ENCODE results near the gene ZNF451. TPM values are rescaled to one million over a fixed set of nuclear protein-coding genes. Genes with fewer than 3 reads are reported as not detected.

The ZNF451 gene
- total RNA-seq, 2 experiments from 2014 or later, result 43.8 to 46.2 TPM

DNA sequence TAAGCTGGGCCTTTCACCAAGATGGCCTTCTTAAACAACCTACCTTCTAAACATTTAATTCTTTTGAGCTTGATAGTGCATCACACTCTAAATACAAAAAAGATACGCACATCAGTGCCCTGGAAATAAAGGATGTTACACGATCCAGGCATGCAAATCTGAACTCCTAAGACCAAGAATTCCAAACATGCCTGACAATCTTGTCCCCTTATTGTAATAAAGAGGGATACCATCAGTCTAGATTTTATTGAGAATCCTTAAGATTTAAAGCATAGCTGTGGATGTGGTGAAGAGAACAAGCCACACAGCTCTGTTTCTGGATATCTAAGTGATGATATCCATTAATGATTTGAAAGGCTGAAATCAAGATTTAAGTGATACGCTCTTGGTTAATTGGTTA lies 13.0 kb downstream of the ZNF451 start:
- CTCF ChIA-PET, result interaction anchor here (1.4 to 1.6 kb wide), 2 partner anchors 8 to 214 kb away, joined by 3 to 4 read pairs; partner anchors contain the start of gene PRIM2
- intact Hi-C loops (cut with micrococcal nuclease), result no loop called here
- DNase-seq, result no peak
- H3K4me1 Mint-ChIP-seq (ENCODE audit: low read depth), result peaks cover 20% of the 10 kb centered on the region
- H3K36me3 Mint-ChIP-seq (ENCODE audit: low read depth), result peaks cover 58% of the 10 kb centered on the region
- H3K27me3 Mint-ChIP-seq (ENCODE audit: low read depth), result no peaks in the 10 kb centered on the region
- H3K9me3 Mint-ChIP-seq, result no peaks in the 10 kb centered on the region
- no peak overlapping the region for H3K27ac Mint-ChIP-seq
- H3K4me3 Mint-ChIP-seq, result no peak overlapping the region

DNA sequence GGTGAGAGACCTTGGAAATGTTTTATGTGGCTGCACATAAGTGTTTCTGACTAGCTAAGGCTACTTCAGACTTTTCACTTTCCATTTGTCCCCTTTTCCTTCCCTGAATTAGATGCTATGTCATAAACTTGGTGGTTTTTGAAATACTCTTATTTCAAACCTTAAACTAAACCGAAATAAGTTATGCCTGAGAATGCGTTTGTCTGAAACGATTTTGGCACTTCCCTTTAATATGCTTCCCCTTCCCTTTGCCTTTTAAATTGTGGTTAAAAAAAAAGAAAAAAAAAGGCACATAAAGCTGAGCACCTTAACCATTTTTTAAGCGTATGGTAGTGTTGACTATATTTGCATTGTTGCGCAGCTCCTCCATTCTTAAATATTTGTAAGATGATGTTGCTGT lies 14.3 kb downstream of the ZNF451 start:
- DNase-seq, result no peak
- Mint-ChIP-seq H3K36me3 (ENCODE audit: low read depth) (peaks cover 53% of the 10 kb centered on the region), H3K9me3 (no peaks in the 10 kb centered on the region), H3K27ac (no peak overlapping the region), H3K27me3 (ENCODE audit: low read depth) (no peaks in the 10 kb centered on the region), H3K4me1 (ENCODE audit: low read depth) (peaks cover 27% of the 10 kb centered on the region), H3K4me3 (no peak overlapping the region)
- intact Hi-C loops (cut with micrococcal nuclease), result no loop called here
- CTCF ChIA-PET, result interaction anchor here (1.4 kb wide), 1 partner anchor 10 kb away, joined by 3 read pairs; no protein-coding TSS in a partner anchor

DNA sequence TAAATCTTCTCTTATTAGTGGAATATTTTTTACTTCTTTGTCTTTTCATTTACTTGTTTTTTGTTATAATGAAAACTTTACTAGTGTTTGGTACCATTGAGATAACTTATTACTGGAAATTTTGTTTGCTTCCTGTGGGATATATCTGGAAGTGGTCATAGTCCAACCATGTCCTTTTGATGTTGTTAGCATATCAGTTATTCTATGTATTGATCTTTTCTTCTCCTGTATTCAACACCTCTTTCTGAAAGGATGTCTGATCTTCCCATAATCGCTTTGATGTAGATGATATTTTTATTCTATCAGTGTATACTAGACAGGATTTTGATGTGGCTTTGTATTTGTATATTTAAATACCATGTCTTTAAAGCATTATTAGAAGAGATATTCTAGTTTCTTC lies 17.0 kb downstream of the ZNF451 start:
- no peak for DNase-seq
- H3K27me3 Mint-ChIP-seq (ENCODE audit: low read depth), result no peaks in the 10 kb centered on the region
- H3K36me3 Mint-ChIP-seq (ENCODE audit: low read depth), result peaks cover 34% of the 10 kb centered on the region
- peaks cover 35% of the 10 kb centered on the region for H3K4me1 Mint-ChIP-seq (ENCODE audit: low read depth)
- CTCF ChIA-PET, result no interaction called here
- no peaks in the 10 kb centered on the region for H3K9me3 Mint-ChIP-seq
- no peak overlapping the region for H3K4me3 Mint-ChIP-seq
- intact Hi-C loops (cut with micrococcal nuclease), result no loop called here
- no peak overlapping the region for H3K27ac Mint-ChIP-seq

DNA sequence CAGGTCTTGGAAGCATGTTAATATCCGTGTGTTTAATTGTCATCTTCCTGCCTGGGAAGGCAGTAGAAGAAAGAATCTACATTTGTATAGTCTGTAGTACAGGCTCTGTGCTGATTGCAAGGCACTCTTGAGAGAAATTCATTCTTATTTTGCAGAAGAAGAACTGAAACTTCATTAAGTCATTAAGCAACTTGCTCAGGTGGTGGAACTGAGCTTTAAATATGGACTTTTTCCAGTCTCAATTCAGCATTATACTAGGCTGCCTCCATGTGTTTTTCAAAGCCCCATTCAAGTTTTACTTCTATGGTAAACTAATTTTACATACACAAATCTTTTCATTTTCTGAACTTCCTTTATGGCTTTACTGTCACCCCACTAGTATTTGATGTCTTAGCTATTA lies 18.7 kb downstream of the ZNF451 start:
- Mint-ChIP-seq H3K9me3 (no peaks in the 10 kb centered on the region), H3K27me3 (ENCODE audit: low read depth) (no peaks in the 10 kb centered on the region), H3K27ac (no peak overlapping the region), H3K4me3 (no peak overlapping the region), H3K36me3 (ENCODE audit: low read depth) (peaks cover 24% of the 10 kb centered on the region), H3K4me1 (ENCODE audit: low read depth) (peaks cover 32% of the 10 kb centered on the region)
- CTCF ChIA-PET, result no interaction called here
- intact Hi-C loops (cut with micrococcal nuclease), result no loop called here
- DNase-seq, result no peak

- peaks cover 20% of the 10 kb centered on the region for H3K36me3 Mint-ChIP-seq (ENCODE audit: low read depth)
- intact Hi-C loops (cut with micrococcal nuclease), result no loop called here
- no peak overlapping the region for H3K4me3 Mint-ChIP-seq
- no peak overlapping the region for H3K27ac Mint-ChIP-seq
- no peaks in the 10 kb centered on the region for H3K9me3 Mint-ChIP-seq
- DNase-seq, result no peak
- CTCF ChIA-PET, result no interaction called here
- peaks cover 26% of the 10 kb centered on the region for H3K4me1 Mint-ChIP-seq (ENCODE audit: low read depth)
- no peaks in the 10 kb centered on the region for H3K27me3 Mint-ChIP-seq (ENCODE audit: low read depth)
Observed at GRCh38 chr6:57109880-57110279, 19.9 kb downstream of the ZNF451 start.

GRCh38 chr6:57113105-57113504 lies 23.1 kb downstream of the ZNF451 start:
- DNase-seq, result no peak
- Mint-ChIP-seq H3K9me3 (no peaks in the 10 kb centered on the region), H3K27ac (no peak overlapping the region), H3K4me1 (ENCODE audit: low read depth) (peaks cover 29% of the 10 kb centered on the region), H3K27me3 (ENCODE audit: low read depth) (no peaks in the 10 kb centered on the region), H3K4me3 (no peak overlapping the region), H3K36me3 (ENCODE audit: low read depth) (peaks cover 16% of the 10 kb centered on the region)
- intact Hi-C loops (cut with micrococcal nuclease), result no loop called here
- CTCF ChIA-PET, result interaction anchor here (1.1 to 1.2 kb wide), 2 partner anchors 13 to 34 kb away, joined by 3 to 5 read pairs; no protein-coding TSS in a partner anchor

GRCh38 chr6:57116776-57117175 lies 26.8 kb downstream of the ZNF451 start:
- H3K27me3 Mint-ChIP-seq (ENCODE audit: low read depth), result no peaks in the 10 kb centered on the region
- CTCF ChIA-PET, result interaction anchor here (0.6 kb wide), 1 partner anchor 123 kb away, joined by 3 read pairs; no protein-coding TSS in a partner anchor
- DNase-seq, result no peak
- H3K9me3 Mint-ChIP-seq, result peaks cover 2% of the 10 kb centered on the region
- H3K36me3 Mint-ChIP-seq (ENCODE audit: low read depth), result peaks cover 24% of the 10 kb centered on the region
- intact Hi-C loops (cut with micrococcal nuclease), result no loop called here
- no peak overlapping the region for H3K4me3 Mint-ChIP-seq
- H3K4me1 Mint-ChIP-seq (ENCODE audit: low read depth), result peaks cover 11% of the 10 kb centered on the region
- no peak overlapping the region for H3K27ac Mint-ChIP-seq

- CTCF ChIA-PET, result interaction anchor here (0.6 kb wide), 1 partner anchor 25 kb away, joined by 3 read pairs; no protein-coding TSS in a partner anchor
- H3K4me1 Mint-ChIP-seq (ENCODE audit: low read depth), result peaks cover 8% of the 10 kb centered on the region
- DNase-seq, result no peak
- H3K9me3 Mint-ChIP-seq, result peaks cover 6% of the 10 kb centered on the region
- H3K27me3 Mint-ChIP-seq (ENCODE audit: low read depth), result no peaks in the 10 kb centered on the region
- intact Hi-C loops (cut with micrococcal nuclease), result no loop called here
- no peak overlapping the region for H3K4me3 Mint-ChIP-seq
- no peak overlapping the region for H3K27ac Mint-ChIP-seq
- H3K36me3 Mint-ChIP-seq (ENCODE audit: low read depth), result peaks cover 34% of the 10 kb centered on the region
Observed at GRCh38 chr6:57117796-57118195, 27.8 kb downstream of the ZNF451 start.

GRCh38 chr6:57123111-57123510 lies 33.1 kb downstream of the ZNF451 start:
- CTCF ChIA-PET, result no interaction called here
- intact Hi-C loops (cut with micrococcal nuclease), result no loop called here
- Mint-ChIP-seq H3K9me3 (peaks cover 6% of the 10 kb centered on the region), H3K27ac (no peak overlapping the region), H3K27me3 (ENCODE audit: low read depth) (no peaks in the 10 kb centered on the region), H3K4me3 (no peak overlapping the region), H3K4me1 (ENCODE audit: low read depth) (no peaks in the 10 kb centered on the region), H3K36me3 (ENCODE audit: low read depth) (peaks cover 35% of the 10 kb centered on the region)
- peak; percentile 8 for DNase-seq

GRCh38 chr6:57127763-57128162 lies 37.8 kb downstream of the ZNF451 start:
- Mint-ChIP-seq H3K9me3 (no peaks in the 10 kb centered on the region), H3K36me3 (ENCODE audit: low read depth) (peaks cover 10% of the 10 kb centered on the region), H3K27ac (no peak overlapping the region), H3K4me3 (no peak overlapping the region), H3K27me3 (ENCODE audit: low read depth) (no peaks in the 10 kb centered on the region), H3K4me1 (ENCODE audit: low read depth) (no peaks in the 10 kb centered on the region)
- CTCF ChIA-PET, result no interaction called here
- no peak for DNase-seq
- intact Hi-C loops (cut with micrococcal nuclease), result no loop called here

DNA sequence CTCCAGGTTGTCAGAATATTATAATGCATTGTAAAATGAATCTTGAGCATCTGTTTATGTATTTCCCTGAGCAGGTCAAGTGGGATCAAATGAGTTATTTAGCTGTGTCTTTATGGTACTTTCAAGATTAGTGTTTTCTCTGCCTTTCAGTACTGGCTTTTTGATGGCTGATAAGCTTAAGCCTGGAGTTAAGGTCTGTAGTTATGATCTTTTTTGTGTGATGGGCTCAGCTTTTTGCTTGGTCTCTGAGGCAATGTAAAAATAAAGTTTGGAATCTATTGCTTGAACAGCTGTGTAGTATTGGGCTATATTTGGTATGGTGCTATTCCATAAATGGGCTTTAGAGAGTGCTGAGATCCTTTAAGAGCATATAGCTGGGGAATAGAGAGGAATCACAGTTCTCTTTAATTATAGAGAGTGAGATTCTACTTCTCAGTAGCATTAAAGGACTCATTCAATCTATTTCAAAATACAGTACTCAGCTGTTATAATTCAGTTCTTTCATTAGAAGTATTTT lies 40.7 kb downstream of the ZNF451 start:
- Mint-ChIP-seq H3K9me3 (no peaks in the 10 kb centered on the region), H3K4me1 (ENCODE audit: low read depth) (no peaks in the 10 kb centered on the region), H3K27ac (no peak overlapping the region), H3K36me3 (ENCODE audit: low read depth) (peaks cover 11% of the 10 kb centered on the region), H3K4me3 (no peak overlapping the region), H3K27me3 (ENCODE audit: low read depth) (no peaks in the 10 kb centered on the region)
- intact Hi-C loops (cut with micrococcal nuclease), result no loop called here
- CTCF ChIA-PET, result no interaction called here
- no peak for DNase-seq

DNA sequence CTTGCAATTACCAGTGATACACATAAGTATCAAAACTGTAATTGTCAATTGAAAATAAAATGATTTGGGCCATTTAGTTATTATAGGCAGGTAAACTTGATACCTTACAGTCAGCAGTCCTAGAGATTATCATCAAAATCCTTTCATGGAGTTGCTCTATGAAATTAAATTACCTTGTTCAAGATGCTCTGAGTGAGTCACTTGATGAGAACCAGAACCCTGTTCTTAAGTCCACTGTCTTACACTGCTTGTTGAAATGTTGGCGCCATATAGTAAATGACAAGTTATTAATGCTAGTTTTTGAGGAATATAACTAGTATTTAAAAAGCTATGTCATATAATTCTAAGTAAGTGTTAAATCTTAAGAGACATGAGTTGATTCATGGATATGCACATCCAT lies 45.0 kb downstream of the ZNF451 start:
- Mint-ChIP-seq H3K9me3 (no peaks in the 10 kb centered on the region), H3K4me3 (no peak overlapping the region), H3K27ac (no peak overlapping the region), H3K36me3 (ENCODE audit: low read depth) (peaks cover 20% of the 10 kb centered on the region), H3K27me3 (ENCODE audit: low read depth) (no peaks in the 10 kb centered on the region), H3K4me1 (ENCODE audit: low read depth) (peaks cover 10% of the 10 kb centered on the region)
- intact Hi-C loops (cut with micrococcal nuclease), result no loop called here
- CTCF ChIA-PET, result interaction anchor here (1.0 kb wide), 1 partner anchor 10 kb away, joined by 3 read pairs; no protein-coding TSS in a partner anchor
- DNase-seq, result no peak

DNA sequence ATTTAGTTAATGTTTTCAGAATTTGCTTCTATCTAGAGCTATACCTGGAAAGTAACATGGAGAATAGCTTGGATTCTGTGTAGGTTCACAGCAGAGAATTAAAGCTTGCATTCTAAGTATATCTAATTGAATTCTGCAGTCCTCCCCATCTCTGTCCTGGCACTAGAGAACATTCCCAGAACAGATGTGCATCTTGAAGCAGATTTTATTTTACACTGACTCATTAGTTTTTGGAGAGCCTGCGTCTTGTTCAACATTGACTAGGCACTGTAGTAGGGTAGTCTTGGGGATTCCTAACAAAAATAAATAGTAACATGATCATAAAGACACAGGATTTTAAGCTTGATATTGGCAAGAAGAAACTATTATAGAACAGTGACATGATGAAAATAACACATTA lies 45.9 kb downstream of the ZNF451 start:
- no peak for DNase-seq
- intact Hi-C loops (cut with micrococcal nuclease), result no loop called here
- Mint-ChIP-seq H3K4me3 (no peak overlapping the region), H3K27ac (no peak overlapping the region), H3K9me3 (no peaks in the 10 kb centered on the region), H3K4me1 (ENCODE audit: low read depth) (peaks cover 10% of the 10 kb centered on the region), H3K27me3 (ENCODE audit: low read depth) (no peaks in the 10 kb centered on the region), H3K36me3 (ENCODE audit: low read depth) (peaks cover 23% of the 10 kb centered on the region)
- CTCF ChIA-PET, result interaction anchor here (1.0 kb wide), 1 partner anchor 11 kb away, joined by 3 read pairs; no protein-coding TSS in a partner anchor

Data from activated naive CD4-positive, alpha-beta T cell treated with anti-CD3 and anti-CD28 coated beads for 36 hours (primary cell).